K562 (cell line): Measurements from ENCODE around the gene SLC25A2. TPM values are rescaled to one million over a fixed set of nuclear protein-coding genes. Genes with fewer than 3 reads are reported as not detected.

Experiments used
- PHF8 ChIP-seq: fragments of 200-600 bp; sonication (generic); IDR thresholded peaks from 2 replicates; pipeline ENCODE4 v1.6.1; 2012; ENCODE audit warnings: mixed run types, mild to moderate bottlenecking, inconsistent platforms, low read length, moderate library complexity, borderline replicate concordance
- REST ChIP-seq, 2 experiments: fragments of 450-650 bp; formaldehyde crosslinking in 1 of 2; IDR thresholded peaks; 2 replicates each; pipeline versions ENCODE4 v1.4.0 to v1.6.1; 2014 to 2020; ENCODE audit warnings: mild to moderate bottlenecking in 2 of 2, borderline replicate concordance in 1 of 2, low read depth in 1 of 2
- SFPQ ChIP-seq: fragments of 200-400 bp; formaldehyde crosslinking; IDR thresholded peaks from 2 replicates; pipeline ENCODE4 v1.6.1; 2017; ENCODE audit warnings: mild to moderate bottlenecking, low read depth, low read length, moderate library complexity
- polyA plus RNA-seq, 8 experiments: library from polyadenylated mRNA; depleted of rRNA in 4 of 8; stranded (reverse) in 5 of 8; unstranded in 3 of 8; fragments of >200 nt; fragmentation: Nextera tagmentation in 2 of 8; fragmentation: Illumina TruSeq in 1 of 8; extraction: Ambion mirVana in 2 of 8; extraction: Trizol in 1 of 8; gene quantifications; 2 replicates each; pipeline versions ENCODE4 v1.2.1 to v1.2.3, GENCODE V29; 2011 to 2014; ENCODE audit warnings: inconsistent platforms in 1 of 8, missing spikeins in 1 of 8
- total RNA-seq, 7 experiments: library from RNA; depleted of rRNA in 6 of 7; stranded (reverse); fragments of >200 nt in 6 of 7; fragmentation: Illumina TruSeq in 2 of 7; extraction: Trizol in 2 of 7; gene quantifications; 2 replicates each; pipeline versions ENCODE4 v1.2.1 to v1.2.3, GENCODE V29; 2011 to 2021; ENCODE audit warnings: low replicate concordance in 1 of 7

The SLC25A2 gene
- total and polyA plus RNA-seq, 9 of the 15 experiments (the other 6 are each of a cell fraction or from before 2014, with no cell fraction given), result 0.09 to 0.11 (median 0.11) TPM; not detected in 6

- TF ChIP-seq REST (IDR thresholded peaks at IDR 0.05; ENCODE audit: borderline replicate concordance), result peak; percentile 40; the same call in 1 of the 2 replicates
- TF ChIP-seq REST (CRISPR knock-in tag; IDR thresholded peaks at IDR 0.05; ENCODE audit: low read depth), result no peak
- TF ChIP-seq SFPQ, result no peak
- TF ChIP-seq PHF8, result peak; percentile 21; the same call in 1 of the 2 replicates
These were observed 22.4 kb upstream of the SLC25A2 start (continued) for GRCh38 chr5:141326088-141326854.
